ENCODE data around the gene PRSS33.

The PRSS33 gene

DNA sequence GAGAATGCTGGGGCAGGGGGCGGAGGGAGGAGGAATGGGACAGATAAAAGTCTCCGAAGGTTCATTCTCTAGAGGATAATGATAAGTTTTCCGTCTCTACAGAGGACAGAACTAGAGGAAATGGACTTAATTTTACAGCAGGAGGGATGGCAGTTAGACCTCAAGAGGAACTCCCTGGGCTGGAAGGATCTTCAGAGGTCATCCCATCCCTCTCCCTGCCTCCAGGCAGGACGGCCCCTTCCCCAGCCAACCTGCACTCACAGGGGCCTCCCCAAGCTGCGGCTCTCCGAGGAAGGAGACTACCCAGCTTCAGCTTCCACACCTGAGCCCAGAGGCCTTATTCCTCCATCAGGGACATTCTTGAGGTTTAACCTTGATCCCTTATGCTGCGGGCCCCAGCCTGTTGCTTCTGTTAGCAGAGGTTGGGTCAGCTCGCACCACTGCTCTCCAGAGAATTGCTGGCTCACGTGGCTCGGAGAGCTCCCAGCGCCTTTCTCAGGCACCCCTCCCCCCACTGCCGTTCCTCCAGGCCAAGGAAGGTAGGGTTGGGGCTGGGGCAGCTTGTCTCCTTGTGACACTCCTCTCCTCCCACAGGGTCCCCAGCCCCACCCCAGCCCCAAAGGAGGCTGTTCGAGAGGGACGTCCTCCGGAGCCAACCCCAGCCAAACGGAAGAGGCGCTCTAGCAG is 18.8 kb downstream of the PRSS33 start:
- ATAC-seq, result no peak
- Mint-ChIP-seq H3K4me1 (peaks cover 33% of the 10 kb centered on the region), H3K27me3 (no peaks in the 10 kb centered on the region), H3K4me3 (no peak overlapping the region), H3K27ac (peak overlapping the region; percentile 48), H3K36me3 (peaks cover 83% of the 10 kb centered on the region), H3K9me3 (no peaks in the 10 kb centered on the region)

DNA sequence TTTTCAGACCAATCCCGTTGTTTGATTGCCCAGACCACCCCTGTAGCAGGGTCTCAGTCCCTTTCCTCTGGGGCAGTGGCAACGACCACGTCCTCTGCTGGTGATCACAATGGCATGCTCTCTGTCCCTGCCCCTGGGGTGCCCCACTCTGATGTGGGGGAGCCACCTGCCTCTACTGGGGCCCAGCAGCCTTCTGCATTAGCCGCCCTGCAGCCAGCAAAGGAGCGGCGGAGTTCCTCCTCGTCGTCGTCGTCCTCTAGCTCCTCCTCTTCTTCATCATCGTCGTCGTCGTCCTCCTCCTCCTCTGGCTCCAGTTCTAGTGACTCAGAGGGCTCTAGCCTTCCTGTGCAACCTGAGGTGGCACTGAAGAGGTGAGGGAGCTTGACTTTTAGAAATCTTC is 19.5 kb downstream of the PRSS33 start:
- H3K4me1 Mint-ChIP-seq, result peaks cover 34% of the 10 kb centered on the region
- no peak overlapping the region for H3K27ac Mint-ChIP-seq
- no peak for ATAC-seq
- no peak overlapping the region for H3K4me3 Mint-ChIP-seq
- H3K27me3 Mint-ChIP-seq, result no peaks in the 10 kb centered on the region
- peaks cover 87% of the 10 kb centered on the region for H3K36me3 Mint-ChIP-seq
- no peaks in the 10 kb centered on the region for H3K9me3 Mint-ChIP-seq

DNA sequence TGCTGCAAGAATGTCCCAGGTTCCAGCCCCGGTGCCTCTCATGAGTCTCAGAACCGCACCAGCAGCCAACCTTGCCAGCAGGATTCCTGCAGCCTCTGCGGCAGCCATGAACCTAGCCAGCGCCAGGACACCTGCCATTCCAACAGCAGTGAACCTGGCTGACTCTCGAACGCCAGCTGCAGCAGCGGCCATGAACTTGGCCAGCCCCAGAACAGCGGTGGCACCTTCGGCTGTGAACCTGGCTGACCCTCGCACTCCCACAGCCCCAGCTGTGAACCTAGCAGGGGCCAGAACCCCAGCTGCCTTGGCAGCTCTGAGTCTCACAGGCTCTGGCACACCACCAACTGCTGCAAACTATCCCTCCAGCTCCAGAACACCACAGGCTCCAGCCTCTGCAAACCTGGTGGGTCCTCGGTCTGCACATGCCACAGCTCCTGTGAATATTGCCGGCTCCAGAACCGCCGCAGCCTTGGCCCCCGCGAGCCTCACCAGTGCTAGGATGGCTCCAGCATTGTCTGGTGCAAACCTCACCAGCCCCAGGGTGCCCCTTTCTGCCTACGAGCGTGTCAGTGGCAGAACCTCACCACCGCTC is 20.1 kb downstream of the PRSS33 start:
- no peaks in the 10 kb centered on the region for H3K9me3 Mint-ChIP-seq
- no peaks in the 10 kb centered on the region for H3K27me3 Mint-ChIP-seq

DNA sequence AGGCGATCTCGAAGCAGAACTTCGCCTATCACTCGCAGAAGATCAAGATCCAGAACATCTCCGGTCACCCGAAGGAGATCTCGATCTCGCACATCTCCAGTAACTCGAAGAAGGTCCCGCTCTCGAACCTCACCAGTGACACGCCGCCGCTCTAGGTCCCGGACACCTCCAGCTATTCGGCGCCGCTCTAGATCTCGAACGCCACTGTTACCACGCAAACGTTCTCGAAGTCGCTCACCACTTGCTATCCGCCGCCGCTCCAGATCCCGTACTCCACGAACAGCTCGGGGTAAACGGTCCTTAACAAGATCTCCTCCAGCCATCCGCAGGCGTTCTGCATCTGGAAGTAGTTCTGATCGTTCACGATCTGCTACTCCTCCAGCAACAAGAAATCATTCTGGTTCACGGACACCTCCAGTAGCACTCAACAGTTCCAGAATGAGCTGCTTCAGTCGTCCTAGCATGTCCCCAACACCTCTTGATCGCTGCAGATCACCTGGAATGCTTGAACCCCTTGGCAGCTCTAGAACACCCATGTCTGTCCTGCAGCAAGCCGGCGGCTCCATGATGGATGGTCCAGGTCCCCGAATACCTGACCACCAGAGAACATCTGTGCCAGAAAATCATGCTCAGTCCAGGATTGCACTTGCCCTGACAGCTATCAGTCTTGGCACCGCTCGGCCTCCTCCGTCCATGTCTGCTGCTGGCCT is 20.8 kb downstream of the PRSS33 start:
- Mint-ChIP-seq H3K4me1 (peaks cover 33% of the 10 kb centered on the region), H3K36me3 (peaks cover 90% of the 10 kb centered on the region), H3K4me3 (no peak overlapping the region), H3K27ac (no peak overlapping the region), H3K9me3 (no peaks in the 10 kb centered on the region), H3K27me3 (no peaks in the 10 kb centered on the region)
- ATAC-seq, result no peak

More for the DNA sequence above, 20.1 kb downstream of the PRSS33 start:
- peaks cover 87% of the 10 kb centered on the region for H3K36me3 Mint-ChIP-seq
- no peak for ATAC-seq
- H3K4me3 Mint-ChIP-seq, result no peak overlapping the region
- H3K27ac Mint-ChIP-seq, result no peak overlapping the region
- H3K4me1 Mint-ChIP-seq, result peaks cover 33% of the 10 kb centered on the region

DNA sequence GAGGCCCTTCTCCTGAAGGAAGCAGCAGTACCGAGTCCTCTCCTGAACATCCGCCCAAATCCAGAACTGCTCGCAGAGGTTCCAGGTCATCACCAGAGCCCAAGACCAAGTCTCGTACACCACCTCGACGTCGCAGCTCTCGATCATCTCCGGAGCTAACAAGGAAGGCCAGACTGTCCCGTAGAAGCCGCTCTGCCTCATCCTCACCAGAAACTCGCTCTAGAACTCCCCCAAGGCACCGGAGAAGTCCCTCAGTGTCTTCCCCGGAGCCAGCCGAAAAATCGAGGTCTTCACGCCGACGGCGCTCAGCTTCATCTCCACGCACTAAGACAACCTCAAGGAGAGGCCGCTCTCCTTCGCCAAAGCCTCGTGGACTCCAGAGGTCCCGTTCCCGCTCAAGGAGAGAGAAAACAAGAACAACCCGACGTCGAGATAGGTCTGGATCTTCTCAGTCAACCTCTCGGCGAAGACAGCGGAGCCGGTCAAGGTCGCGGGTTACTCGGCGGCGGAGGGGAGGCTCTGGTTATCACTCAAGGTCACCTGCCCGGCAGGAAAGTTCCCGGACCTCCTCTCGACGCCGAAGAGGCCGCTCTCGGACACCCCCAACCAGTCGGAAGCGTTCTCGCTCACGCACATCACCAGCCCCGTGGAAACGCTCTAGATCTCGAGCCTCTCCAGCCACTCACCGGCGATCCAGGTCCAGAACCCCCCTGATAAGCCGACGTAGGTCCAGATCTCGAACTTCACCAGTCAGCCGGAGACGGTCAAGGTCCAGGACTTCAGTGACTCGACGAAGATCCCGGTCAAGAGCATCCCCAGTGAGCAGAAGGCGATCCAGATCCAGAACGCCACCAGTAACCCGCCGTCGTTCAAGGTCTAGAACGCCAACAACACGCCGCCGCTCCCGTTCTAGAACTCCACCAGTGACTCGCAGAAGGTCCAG is 21.6 kb downstream of the PRSS33 start:
- Mint-ChIP-seq H3K27me3 (no peaks in the 10 kb centered on the region), H3K4me1 (peaks cover 28% of the 10 kb centered on the region), H3K4me3 (no peak overlapping the region), H3K9me3 (no peaks in the 10 kb centered on the region), H3K27ac (no peak overlapping the region), H3K36me3 (peaks cover 92% of the 10 kb centered on the region)
- ATAC-seq, result no peak

DNA sequence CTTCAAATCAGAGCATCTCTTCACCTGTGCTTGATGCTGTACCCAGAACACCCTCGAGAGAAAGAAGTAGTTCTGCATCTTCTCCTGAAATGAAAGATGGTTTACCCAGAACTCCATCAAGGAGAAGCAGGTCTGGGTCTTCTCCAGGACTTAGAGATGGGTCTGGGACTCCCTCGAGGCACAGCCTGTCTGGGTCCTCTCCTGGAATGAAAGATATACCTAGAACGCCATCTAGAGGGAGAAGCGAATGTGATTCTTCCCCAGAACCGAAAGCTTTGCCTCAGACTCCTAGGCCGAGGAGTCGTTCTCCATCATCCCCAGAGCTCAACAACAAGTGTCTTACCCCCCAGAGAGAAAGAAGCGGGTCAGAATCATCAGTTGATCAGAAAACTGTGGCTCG is 22.6 kb downstream of the PRSS33 start:
- no peaks in the 10 kb centered on the region for H3K27me3 Mint-ChIP-seq
- H3K4me1 Mint-ChIP-seq, result peaks cover 29% of the 10 kb centered on the region
- H3K27ac Mint-ChIP-seq, result no peak overlapping the region
- H3K4me3 Mint-ChIP-seq, result no peak overlapping the region
- peaks cover 94% of the 10 kb centered on the region for H3K36me3 Mint-ChIP-seq
- H3K9me3 Mint-ChIP-seq, result no peaks in the 10 kb centered on the region
- ATAC-seq, result no peak

DNA sequence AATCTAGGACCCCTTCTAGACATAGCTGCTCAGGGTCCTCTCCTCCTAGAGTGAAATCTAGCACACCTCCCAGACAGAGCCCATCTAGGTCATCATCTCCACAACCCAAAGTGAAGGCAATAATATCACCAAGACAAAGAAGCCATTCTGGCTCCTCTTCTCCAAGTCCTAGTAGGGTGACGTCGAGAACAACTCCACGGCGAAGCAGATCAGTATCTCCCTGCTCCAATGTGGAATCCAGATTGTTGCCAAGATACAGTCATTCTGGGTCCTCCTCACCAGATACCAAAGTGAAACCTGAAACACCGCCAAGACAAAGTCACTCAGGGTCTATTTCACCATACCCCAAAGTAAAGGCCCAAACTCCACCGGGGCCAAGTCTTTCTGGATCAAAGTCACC is 24.2 kb downstream of the PRSS33 start:
- H3K4me3 Mint-ChIP-seq, result no peak overlapping the region
- H3K27ac Mint-ChIP-seq, result no peak overlapping the region
- H3K4me1 Mint-ChIP-seq, result peaks cover 19% of the 10 kb centered on the region
- ATAC-seq, result no peak
- no peaks in the 10 kb centered on the region for H3K27me3 Mint-ChIP-seq
- peaks cover 98% of the 10 kb centered on the region for H3K36me3 Mint-ChIP-seq
- H3K9me3 Mint-ChIP-seq, result no peaks in the 10 kb centered on the region

DNA sequence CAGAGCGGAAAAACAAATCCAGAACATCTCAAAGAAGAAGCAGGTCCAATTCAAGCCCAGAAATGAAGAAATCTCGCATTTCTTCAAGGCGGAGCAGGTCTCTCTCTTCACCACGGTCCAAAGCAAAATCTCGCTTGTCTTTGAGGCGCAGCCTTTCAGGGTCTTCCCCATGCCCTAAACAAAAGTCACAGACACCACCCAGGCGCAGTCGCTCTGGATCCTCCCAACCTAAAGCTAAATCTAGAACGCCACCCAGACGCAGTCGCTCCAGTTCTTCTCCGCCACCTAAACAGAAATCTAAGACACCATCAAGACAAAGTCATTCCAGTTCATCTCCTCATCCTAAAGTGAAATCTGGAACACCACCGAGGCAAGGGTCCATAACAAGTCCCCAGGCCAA is 24.6 kb downstream of the PRSS33 start:
- Mint-ChIP-seq H3K4me3 (no peak overlapping the region), H3K9me3 (no peaks in the 10 kb centered on the region), H3K27ac (no peak overlapping the region), H3K27me3 (no peaks in the 10 kb centered on the region), H3K36me3 (peaks cover 99% of the 10 kb centered on the region), H3K4me1 (peaks cover 18% of the 10 kb centered on the region)
- no peak for ATAC-seq

DNA sequence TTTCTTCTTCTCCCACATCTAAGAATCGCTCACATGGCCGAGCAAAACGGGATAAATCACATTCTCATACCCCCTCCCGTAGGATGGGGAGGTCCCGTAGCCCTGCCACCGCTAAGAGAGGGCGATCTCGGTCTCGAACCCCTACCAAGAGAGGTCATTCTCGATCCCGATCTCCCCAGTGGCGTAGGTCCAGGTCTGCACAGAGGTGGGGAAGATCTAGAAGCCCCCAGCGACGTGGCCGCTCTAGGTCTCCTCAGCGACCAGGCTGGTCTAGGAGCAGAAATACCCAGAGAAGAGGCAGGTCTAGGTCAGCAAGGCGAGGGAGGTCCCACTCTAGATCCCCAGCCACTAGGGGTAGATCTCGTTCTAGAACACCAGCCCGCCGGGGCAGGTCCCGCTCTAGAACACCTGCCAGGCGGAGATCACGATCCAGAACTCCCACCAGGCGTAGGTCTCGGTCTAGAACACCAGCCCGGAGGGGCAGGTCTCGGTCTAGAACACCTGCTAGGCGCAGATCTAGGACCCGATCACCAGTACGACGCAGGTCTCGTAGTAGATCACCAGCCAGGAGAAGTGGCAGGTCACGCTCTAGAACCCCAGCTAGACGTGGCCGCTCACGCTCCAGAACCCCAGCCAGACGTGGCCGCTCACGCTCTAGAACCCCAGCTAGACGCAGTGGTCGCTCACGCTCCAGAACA is 25.3 kb downstream of the PRSS33 start:
- peaks cover 22% of the 10 kb centered on the region for H3K4me1 Mint-ChIP-seq
- peaks cover 100% of the 10 kb centered on the region for H3K36me3 Mint-ChIP-seq
- H3K27ac Mint-ChIP-seq, result no peak overlapping the region
- no peaks in the 10 kb centered on the region for H3K27me3 Mint-ChIP-seq
- H3K9me3 Mint-ChIP-seq, result no peaks in the 10 kb centered on the region
- no peak for ATAC-seq
- H3K4me3 Mint-ChIP-seq, result no peak overlapping the region

DNA sequence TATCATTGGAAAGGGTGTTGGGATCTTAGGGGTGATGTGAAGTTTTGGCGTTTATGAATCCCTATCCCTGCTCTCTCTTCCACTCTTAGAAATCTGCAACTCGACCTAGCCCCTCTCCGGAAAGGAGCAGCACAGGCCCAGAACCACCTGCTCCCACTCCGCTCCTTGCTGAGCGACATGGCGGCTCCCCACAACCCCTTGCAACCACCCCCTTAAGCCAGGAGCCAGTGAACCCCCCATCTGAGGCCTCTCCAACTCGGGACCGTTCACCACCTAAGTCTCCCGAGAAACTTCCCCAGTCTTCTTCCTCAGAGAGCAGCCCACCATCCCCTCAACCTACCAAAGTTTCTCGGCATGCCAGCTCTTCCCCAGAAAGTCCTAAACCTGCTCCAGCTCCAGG is 25.9 kb downstream of the PRSS33 start:
- Mint-ChIP-seq H3K4me1 (peaks cover 28% of the 10 kb centered on the region), H3K36me3 (peaks cover 100% of the 10 kb centered on the region), H3K9me3 (no peaks in the 10 kb centered on the region), H3K27me3 (no peaks in the 10 kb centered on the region), H3K4me3 (no peak overlapping the region), H3K27ac (no peak overlapping the region)
- ATAC-seq, result no peak

DNA sequence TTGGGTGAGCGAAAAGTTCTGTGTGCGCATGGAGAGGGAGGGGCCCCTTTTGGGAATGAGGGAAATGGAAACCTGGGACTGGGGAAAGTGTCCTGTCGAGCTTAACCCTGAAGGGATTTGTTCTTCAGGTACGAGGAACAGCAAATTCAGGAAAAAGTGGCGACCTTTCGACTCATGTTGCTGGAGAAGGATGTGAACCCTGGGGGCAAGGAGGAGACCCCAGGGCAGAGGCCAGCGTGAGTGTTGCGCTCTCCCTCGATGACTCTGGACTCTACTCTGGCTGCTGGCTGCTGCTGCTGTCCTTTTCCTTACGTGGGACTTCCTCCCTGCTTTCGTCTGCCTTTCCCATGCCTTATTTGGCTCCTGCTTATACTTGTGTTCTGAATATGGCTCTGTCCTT is 30.0 kb downstream of the PRSS33 start:
- Mint-ChIP-seq H3K27ac (no peak overlapping the region), H3K4me1 (peaks cover 51% of the 10 kb centered on the region), H3K9me3 (no peaks in the 10 kb centered on the region), H3K27me3 (no peaks in the 10 kb centered on the region), H3K36me3 (peaks cover 87% of the 10 kb centered on the region), H3K4me3 (no peak overlapping the region)
- no peak for ATAC-seq

DNA sequence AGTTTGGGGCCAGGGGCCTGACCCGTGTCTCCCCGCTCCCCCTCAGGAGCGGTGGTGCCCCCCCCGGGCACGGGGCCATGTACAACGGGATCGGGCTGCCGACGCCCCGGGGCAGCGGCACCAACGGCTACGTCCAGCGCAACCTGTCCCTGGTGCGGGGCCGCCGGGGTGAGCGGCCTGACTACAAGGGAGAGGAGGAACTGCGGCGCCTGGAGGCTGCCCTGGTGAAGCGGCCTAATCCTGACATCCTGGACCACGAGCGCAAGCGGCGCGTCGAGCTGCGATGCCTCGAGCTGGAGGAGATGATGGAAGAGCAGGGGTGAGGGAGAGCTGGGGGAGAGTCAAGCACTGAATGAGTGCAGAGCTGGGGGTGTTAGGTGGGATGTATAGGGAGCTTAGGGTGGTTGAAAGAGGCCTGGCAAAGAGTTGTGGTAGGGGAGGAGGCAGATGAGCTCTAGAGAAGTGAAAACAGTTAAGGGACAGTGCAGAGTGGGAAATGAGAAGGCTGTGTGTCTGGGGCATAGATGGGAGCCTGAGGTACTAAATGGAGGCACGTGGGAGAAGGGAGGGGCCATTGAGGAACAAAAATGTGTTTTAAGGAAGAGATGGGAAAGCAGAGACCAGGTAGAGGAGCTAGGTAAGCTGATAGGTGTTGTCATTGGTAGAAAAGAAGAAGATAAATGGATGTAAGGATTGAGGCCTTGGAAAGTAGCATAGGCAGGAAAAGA is 30.9 kb downstream of the PRSS33 start:
- Mint-ChIP-seq H3K4me3 (peak overlapping the region; percentile 1), H3K36me3 (peaks cover 81% of the 10 kb centered on the region), H3K27me3 (no peaks in the 10 kb centered on the region), H3K27ac (peak overlapping the region; percentile 1), H3K9me3 (peaks cover under 1% of the 10 kb centered on the region), H3K4me1 (peaks cover 58% of the 10 kb centered on the region)
- ATAC-seq, result no peak

DNA sequence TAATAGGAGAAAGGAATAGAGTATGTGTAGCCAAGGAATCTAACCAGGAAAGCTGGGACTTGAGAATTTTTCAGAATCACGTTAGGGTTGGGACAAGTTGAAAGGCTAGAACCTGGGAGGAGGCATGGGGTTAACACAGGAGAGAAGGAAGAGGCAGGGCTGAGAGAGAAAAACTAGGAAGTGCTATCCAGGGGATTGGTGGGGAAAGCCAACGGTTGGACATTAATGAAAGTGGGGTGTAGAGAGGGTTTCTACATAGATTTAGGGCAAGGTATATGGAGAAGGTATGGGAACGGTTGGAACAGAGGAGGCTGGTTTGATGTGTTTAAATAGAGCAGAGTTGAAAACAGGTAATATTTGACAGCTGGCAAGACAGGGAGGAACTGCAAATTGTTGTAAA is 32.2 kb downstream of the PRSS33 start:
- H3K9me3 Mint-ChIP-seq, result peaks cover 5% of the 10 kb centered on the region
- peaks cover 76% of the 10 kb centered on the region for H3K36me3 Mint-ChIP-seq
- no peaks in the 10 kb centered on the region for H3K27me3 Mint-ChIP-seq
- peak overlapping the region; percentile 89 for H3K4me3 Mint-ChIP-seq
- no peak for ATAC-seq
- H3K4me1 Mint-ChIP-seq, result peaks cover 64% of the 10 kb centered on the region
- H3K27ac Mint-ChIP-seq, result peak overlapping the region; percentile 99

DNA sequence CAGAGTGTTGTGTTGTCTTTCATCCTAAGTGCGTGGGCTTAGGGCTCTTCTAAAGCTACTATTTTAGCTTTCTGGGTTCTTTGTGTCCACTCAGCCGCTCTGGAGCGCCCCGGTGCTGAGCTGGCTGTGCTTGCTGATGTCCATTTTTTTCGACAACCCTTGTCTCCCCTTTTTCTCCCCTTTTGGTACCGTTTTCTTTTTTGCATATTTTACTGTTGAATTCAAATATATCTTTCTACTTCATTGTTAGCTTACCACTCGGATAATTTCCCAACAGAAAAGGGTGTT is 33.7 kb downstream of the PRSS33 start:
- peak overlapping the region; percentile 99 for H3K27ac Mint-ChIP-seq
- no peak for ATAC-seq
- H3K27me3 Mint-ChIP-seq, result no peaks in the 10 kb centered on the region
- peak overlapping the region; percentile 89 for H3K4me3 Mint-ChIP-seq
- H3K9me3 Mint-ChIP-seq, result peaks cover 5% of the 10 kb centered on the region
- peaks cover 64% of the 10 kb centered on the region for H3K4me1 Mint-ChIP-seq
- peaks cover 70% of the 10 kb centered on the region for H3K36me3 Mint-ChIP-seq
